Fibroblast of villous mesenchyme (primary cell): Measurements from ENCODE around the gene C19orf44. TPM values are rescaled to one million over a fixed set of nuclear protein-coding genes. Genes with fewer than 3 reads are reported as not detected.
"Not testable (repeated sequence)": the region's sequence is repeated elsewhere in the genome, so short reads cannot be mapped to it uniquely, and the experiment has no call there.

Experiments
- DNase-seq: peaks from one replicate; pipeline ENCODE4 v3.0.0-alpha.2; 2010; ENCODE audit warnings: low read depth
- H3K4me3 ChIP-seq: 2 replicates; pipeline ENCODE4 v1.5.1; 2011; ENCODE audit warnings: low read depth, mild to moderate bottlenecking, low read length
- total RNA-seq: library from RNA; depleted of rRNA; stranded (reverse); fragments of >200 nt; gene quantifications from 2 replicates; pipeline ENCODE4 v1.2.3, GENCODE V29; 2012
- TF ChIP-seq, protein P1 (sequence below): IDR thresholded peaks from 2 replicates; pipeline ENCODE4 v1.5.1; 2012; ENCODE audit warnings: low read depth, mild to moderate bottlenecking, low read length; ENCODE audit not compliant: insufficient read depth

Gene C19orf44
- total RNA-seq, 1 donor, result 6.0 TPM

DNA sequence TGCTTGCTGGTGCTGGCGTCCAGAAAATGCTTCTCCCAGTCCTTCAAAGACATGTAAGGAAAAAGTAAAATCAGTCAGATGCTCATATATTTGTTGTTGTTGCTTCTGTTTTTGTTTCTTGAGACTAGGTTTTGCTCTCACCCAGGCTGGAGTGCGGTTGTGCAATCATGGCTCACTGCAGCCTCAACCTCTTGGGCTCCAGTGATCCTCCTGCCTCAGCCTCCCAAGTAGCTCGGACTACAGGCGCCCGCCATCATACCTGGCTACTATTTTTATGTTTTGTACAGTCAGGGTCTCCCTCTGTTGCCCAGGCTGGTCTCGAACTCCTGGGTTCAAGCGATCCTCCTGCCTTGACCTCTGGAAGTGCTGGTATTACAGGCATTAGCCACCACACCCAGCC, 13.4 kb upstream of the C19orf44 start:
- TF ChIP-seq, protein P1, sequence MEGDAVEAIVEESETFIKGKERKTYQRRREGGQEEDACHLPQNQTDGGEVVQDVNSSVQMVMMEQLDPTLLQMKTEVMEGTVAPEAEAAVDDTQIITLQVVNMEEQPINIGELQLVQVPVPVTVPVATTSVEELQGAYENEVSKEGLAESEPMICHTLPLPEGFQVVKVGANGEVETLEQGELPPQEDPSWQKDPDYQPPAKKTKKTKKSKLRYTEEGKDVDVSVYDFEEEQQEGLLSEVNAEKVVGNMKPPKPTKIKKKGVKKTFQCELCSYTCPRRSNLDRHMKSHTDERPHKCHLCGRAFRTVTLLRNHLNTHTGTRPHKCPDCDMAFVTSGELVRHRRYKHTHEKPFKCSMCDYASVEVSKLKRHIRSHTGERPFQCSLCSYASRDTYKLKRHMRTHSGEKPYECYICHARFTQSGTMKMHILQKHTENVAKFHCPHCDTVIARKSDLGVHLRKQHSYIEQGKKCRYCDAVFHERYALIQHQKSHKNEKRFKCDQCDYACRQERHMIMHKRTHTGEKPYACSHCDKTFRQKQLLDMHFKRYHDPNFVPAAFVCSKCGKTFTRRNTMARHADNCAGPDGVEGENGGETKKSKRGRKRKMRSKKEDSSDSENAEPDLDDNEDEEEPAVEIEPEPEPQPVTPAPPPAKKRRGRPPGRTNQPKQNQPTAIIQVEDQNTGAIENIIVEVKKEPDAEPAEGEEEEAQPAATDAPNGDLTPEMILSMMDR, result no peak
- DNase-seq, result no peak
- H3K4me3 ChIP-seq, result no peak overlapping the region

DNA sequence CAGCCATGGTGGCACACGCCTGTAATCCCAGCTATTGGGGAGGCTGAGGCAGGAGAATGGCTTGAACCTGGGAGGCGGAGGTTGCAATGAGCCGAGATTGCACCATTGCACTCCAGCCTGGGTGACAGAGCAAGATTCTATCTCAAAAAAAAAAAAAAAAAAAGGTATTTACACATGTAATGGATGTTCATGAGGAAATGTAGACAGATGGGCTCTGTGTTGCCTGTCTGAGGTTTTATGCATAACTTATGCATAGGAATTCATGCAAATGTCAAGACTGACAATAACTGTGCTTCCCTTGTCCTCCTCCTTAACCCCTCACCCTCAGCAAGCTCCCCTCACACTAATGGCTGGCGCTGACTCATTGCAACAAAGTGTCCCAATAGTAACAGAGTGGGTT, 9.7 kb upstream of the C19orf44 start:
- H3K4me3 ChIP-seq, DNase-seq: not testable (repeated sequence)

DNA sequence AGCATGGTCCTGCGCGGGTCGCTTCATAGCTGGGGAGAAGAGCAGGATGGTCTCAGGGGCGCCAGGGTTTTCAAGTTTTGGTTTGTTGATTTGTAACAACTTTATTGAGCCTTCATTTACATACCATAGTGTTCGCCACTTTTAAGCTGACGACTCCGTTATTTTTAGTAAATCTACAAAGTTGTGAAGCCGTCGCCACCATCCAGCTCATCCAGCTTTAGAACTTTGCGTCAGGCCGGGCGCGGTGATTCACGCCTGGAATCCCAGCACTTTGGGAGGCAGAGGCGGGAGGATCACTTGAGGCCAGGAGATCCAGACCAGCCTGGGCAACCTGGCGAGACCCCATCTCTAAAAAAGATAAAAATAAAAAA, 404 bp downstream of the C19orf44 start:
- peak; percentile 68 for DNase-seq
- TF ChIP-seq, protein P1, result no peak
- H3K4me3 ChIP-seq, result peak overlapping the region; percentile 76

DNA sequence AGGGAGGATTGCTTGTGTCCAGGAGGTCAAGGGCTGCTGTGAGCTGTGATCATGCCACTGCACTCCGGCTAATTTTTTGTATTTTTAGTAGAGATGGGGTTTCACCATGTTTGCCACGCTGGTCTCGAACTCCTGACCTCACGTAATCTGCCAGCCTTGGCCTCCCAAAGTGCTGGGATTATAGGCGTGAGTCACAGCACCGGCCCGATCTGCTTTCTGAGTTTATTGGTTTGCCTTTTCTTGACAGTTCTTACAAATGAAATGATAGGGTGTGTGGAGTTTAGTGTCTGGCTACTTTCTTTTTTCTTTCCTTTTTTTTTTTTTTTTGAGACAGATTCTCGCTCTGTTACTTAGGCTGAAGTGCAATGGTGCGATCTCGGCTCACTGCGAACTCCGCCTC, 848 bp downstream of the C19orf44 start:
- peak; percentile 63 for DNase-seq
- TF ChIP-seq, protein P1, result no peak
- peak overlapping the region; percentile 76 for H3K4me3 ChIP-seq

DNA sequence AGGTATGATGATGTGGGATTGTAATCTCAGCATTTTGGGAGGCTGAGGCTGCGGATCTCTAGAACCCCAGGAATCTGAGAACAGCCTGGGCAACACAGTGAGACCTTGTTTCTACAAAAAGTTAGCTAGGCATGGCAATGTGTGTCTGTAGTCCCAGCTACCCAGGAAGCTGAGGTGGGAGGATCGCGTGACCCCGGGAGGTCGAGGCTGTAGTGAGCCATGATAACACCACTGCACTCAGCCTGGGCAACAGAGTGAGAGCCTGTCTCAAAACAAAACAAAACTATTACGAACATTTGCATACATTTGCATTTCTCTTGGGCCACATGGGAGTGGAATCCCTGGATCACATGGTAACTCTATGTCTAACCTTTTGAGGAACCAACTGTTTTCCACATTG, 1.6 kb downstream of the C19orf44 start:
- no peak for DNase-seq
- H3K4me3 ChIP-seq, result no peak overlapping the region
- TF ChIP-seq, protein P1, result no peak

DNA sequence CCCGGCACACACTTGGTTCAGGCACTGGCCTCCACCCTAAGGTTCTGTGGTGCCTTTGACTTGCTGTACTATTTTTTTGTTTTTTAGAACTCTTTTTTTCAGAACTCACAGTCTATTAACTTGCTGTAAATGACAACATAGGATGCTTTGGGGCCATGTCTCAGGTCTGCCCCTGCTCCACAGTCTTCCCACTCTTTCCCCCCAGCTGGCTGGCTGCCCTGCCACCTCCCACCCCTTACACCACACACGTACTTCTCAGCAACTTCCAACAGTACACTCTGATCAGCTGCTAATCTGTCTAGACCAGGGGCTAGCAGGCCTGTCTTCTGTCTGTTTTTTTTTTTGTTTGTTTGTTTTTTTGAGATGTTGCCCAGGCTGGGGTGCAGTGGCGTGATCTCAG, 8.1 kb downstream of the C19orf44 start:
- no peak for DNase-seq
- no peak overlapping the region for H3K4me3 ChIP-seq
- TF ChIP-seq, protein P1, result no peak

DNA sequence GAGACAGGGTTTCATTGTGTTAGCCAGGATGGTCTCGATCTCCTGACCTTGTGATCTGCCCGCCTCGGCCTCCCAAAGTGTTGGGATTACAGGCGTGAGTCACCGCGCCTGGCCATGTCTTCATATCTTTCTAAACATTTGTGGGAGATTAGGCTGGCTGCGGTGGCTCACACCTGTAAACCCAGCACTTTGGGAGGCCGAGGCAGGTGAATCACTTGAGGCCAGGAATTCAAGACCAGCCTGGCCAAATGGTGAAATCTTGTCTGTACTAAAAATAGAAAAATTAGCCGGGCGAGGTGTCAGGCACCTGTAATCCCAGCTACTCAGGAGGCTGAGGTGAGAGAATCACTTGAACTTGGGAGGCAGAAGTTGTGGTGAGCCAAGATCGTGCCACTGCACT, 10.0 kb downstream of the C19orf44 start:
- DNase-seq, H3K4me3 ChIP-seq: not testable (repeated sequence)

DNA sequence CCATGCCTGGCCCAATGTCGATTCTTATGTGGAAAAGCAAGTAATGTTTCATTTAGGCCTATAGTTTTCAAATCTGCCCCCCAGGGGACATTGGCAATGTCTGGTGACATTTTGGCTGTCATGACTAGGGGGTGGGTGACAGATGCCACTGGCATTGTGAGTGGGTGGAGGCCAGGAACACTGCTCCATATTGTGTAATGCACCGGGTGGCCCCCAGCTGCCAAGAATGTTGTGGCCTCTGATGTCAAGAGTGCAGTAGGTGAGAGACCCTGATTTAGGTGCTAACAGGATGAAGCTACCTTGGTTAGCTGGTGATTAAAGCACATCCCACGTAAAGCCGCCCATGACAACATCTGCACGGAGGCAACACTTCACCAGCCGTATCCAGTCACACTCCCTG, 10.8 kb downstream of the C19orf44 start:
- DNase-seq, result no peak
- H3K4me3 ChIP-seq, result no peak overlapping the region
- TF ChIP-seq, protein P1, result no peak
